ENCODE results near the gene PRDM9. TPM values are rescaled to one million over a fixed set of nuclear protein-coding genes. Genes with fewer than 3 reads are reported as not detected.
"Not testable (repeated sequence)": the region's sequence is repeated elsewhere in the genome, so short reads cannot be mapped to it uniquely, and the experiment has no call there.

Gene PRDM9
- total and polyA plus RNA-seq, 12 donors: not detected

DNA sequence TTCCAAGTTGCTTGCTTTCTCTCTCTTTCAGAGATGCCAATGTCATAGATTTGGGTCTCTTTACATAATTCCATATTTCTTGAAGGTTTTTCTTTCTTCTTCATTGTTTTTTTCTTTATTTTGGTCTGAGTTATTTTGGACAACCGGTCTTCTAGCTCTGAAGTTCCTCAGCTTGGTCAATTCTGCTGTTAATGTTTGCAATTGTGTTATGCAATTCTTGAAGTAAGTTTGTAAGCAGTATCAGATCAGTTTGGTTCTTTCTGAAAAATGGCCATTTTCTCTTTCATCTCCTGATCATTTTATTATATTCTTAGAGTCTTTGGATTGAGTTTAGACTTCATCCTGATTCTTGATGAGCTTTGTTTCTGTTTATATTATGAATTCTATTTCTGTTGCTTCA lies 16.4 kb upstream of the PRDM9 start:
- intact Hi-C loops (cut with DNase I): no loop called here
- Histone ChIP-seq H3K4me3 (no peak overlapping the region), H3K4me1 (replicated peaks in 1 of 2) (no peaks in the 10 kb centered on the region), H3K36me3 (replicated peaks in 1 of 2) (no peaks in the 10 kb centered on the region), H3K9me3 (replicated peaks in 1 of 3) (no peaks in the 10 kb centered on the region), H3K27ac (no peak overlapping the region), H3K27me3 (no peaks in the 10 kb centered on the region)
- DNase-seq: no peak
- 30 to 50% (median 37%) methylated on average over 1 of the region's 1 CpG for WGBS, 4 donors
- no peak for TF ChIP-seq POLR2A (IDR thresholded peaks at IDR 0.05)
- TF ChIP-seq, protein P1, sequence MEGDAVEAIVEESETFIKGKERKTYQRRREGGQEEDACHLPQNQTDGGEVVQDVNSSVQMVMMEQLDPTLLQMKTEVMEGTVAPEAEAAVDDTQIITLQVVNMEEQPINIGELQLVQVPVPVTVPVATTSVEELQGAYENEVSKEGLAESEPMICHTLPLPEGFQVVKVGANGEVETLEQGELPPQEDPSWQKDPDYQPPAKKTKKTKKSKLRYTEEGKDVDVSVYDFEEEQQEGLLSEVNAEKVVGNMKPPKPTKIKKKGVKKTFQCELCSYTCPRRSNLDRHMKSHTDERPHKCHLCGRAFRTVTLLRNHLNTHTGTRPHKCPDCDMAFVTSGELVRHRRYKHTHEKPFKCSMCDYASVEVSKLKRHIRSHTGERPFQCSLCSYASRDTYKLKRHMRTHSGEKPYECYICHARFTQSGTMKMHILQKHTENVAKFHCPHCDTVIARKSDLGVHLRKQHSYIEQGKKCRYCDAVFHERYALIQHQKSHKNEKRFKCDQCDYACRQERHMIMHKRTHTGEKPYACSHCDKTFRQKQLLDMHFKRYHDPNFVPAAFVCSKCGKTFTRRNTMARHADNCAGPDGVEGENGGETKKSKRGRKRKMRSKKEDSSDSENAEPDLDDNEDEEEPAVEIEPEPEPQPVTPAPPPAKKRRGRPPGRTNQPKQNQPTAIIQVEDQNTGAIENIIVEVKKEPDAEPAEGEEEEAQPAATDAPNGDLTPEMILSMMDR (IDR thresholded peaks at IDR 0.05): no peak

DNA sequence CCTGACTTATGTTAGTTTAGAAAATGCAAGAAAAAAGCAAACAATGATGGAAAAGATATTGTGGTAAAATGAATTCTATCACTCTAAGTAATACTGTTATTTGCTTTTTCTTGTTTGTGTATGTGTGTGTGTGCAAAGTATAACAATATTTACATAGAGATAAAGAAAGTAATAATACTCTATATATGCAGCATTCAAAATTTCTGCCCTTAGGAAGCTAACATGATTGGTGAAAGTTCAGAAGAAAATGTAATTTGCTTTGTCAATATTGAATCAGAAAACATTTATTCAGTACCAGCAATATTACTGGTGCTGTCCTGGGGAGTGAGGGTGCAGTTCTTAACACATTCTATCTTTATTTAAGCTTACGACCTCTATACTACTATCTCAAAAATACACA lies 12.9 kb upstream of the PRDM9 start:
- Histone ChIP-seq H3K9me3 (replicated peaks in 1 of 3) (no peaks in the 10 kb centered on the region), H3K27ac (no peak overlapping the region), H3K36me3 (replicated peaks in 1 of 2) (no peaks in the 10 kb centered on the region), H3K27me3 (no peaks in the 10 kb centered on the region), H3K4me3 (no peak overlapping the region), H3K4me1 (replicated peaks in 1 of 2) (no peaks in the 10 kb centered on the region)
- intact Hi-C loops (cut with DNase I): no loop called here
- DNase-seq: no peak
- TF ChIP-seq POLR2A (IDR thresholded peaks at IDR 0.05): no peak
- TF ChIP-seq, protein P1 (IDR thresholded peaks at IDR 0.05): no peak
- 50 to 61% (median 54%) methylated on average over 1 of the region's 1 CpG for WGBS, 4 donors

DNA sequence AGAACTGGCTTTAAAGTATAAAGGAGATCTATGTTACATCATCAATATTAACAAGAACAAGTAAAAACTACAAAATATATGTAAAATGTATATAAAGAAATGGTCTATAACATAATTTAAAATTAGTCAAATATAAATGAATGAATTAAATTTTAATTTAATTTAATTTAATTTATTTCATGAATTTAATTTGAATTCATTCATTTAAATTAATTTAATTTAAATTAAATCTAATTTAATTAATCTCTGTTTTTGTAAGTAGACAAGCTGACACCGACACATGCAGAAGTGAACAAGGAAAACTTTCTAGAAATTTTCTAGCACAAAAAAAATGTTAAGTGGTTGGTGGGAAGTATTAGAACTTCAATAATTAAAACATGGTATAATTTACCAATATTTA lies 10.8 kb upstream of the PRDM9 start:
- H3K9me3 ChIP-seq (replicated peaks in 1 of 3): no peaks in the 10 kb centered on the region
- H3K4me3 ChIP-seq: no peak overlapping the region
- no peak for DNase-seq
- no peaks in the 10 kb centered on the region for H3K27me3 ChIP-seq
- H3K36me3 ChIP-seq (replicated peaks in 1 of 2): no peaks in the 10 kb centered on the region
- H3K27ac ChIP-seq: no peak overlapping the region
- intact Hi-C loops (cut with DNase I): no loop called here
- H3K4me1 ChIP-seq (replicated peaks in 1 of 2): no peaks in the 10 kb centered on the region
- no peak for TF ChIP-seq POLR2A (IDR thresholded peaks at IDR 0.05)
- TF ChIP-seq, protein P1 (IDR thresholded peaks at IDR 0.05): no peak
- 79 to 89% (median 87%) methylated on average over 1 of the region's 1 CpG for WGBS, 4 donors

DNA sequence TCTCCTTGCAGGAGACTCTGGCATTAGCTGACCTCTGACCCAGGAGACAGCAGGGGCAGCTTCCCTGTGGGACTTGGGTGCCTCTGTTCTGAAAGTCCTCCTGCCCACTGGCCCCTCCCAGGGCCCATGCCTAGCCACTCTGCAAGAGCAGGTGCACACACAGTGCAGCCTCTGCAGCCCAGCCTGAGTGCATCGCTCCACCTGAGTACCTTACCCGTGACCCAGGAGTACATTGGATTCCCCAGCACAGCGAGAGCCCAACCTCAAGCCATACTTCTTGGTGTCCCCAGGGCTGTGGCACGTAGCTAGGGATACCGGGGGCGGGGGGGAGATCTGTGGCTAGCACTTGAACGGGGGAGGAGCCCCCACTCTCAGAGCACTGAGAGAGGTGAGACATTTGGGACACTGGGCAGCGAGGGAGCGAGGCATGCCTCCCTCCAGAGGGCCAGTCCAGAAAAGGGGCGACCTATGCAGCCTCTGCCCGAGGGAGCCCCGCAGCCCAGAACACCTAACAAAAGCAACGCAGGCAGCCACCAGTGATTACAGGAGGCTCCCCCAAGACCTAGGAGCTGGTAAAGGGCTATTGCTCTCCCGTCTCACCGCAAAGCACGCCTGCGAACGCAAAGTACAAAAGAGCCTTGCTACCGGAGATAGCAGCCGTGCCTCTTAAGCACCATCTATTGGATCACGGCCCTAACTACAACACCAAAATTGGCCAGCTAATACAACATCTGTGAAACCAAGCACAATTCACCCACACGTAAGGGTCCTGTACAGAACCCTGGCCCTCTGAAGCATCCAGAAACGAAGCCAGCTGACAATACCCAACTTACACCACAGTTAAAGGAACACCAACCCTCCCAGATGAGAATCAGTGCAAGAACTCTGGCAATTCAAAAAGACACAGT lies 826 bp upstream of the PRDM9 start:
- WGBS, 4 donors: 67 to 81% (median 74%) methylated on average over 16 to 23 of the region's 23 CpGs
- intact Hi-C loops (cut with DNase I): no loop called here
- Histone ChIP-seq H3K4me1 (replicated peaks in 1 of 2) (no peaks in the 10 kb centered on the region), H3K27ac (no peak overlapping the region), H3K4me3 (no peak overlapping the region), H3K36me3 (replicated peaks in 1 of 2) (no peaks in the 10 kb centered on the region), H3K9me3 (replicated peaks in 1 of 3) (no peaks in the 10 kb centered on the region), H3K27me3 (no peaks in the 10 kb centered on the region)
- TF ChIP-seq, protein P1 (IDR thresholded peaks at IDR 0.05): no peak
- no peak for TF ChIP-seq POLR2A (IDR thresholded peaks at IDR 0.05)
- peak in 1 of 7 donors; percentile 2 for DNase-seq

DNA sequence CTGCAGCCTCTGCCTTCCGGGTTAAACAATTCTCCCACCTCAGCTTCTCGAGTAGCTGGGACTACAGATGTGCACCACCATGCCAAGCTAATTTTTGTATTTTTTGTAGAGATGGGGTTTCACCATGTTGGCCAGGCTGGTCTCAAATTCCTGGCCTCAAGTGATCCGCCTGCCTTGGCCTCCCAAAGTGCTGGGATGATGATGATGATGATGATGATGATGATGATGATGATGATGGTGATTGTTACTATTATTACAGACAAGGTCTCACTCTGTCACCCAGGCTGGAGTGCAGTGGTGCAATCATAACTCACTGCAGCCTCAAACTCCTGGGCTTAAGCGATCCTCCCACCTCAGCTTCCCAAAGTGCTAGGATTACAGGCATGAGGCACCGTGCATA lies 3.0 kb downstream of the PRDM9 start:
- H3K27me3 ChIP-seq; H3K9me3 ChIP-seq (replicated peaks in 1 of 3); H3K4me1 ChIP-seq (replicated peaks in 1 of 2); intact Hi-C loops (cut with DNase I); H3K36me3 ChIP-seq (replicated peaks in 1 of 2); DNase-seq; H3K27ac ChIP-seq; H3K4me3 ChIP-seq: not testable (repeated sequence)
- WGBS, 4 donors: 85 to 93% (median 87%) methylated on average over 4 to 5 of the region's 5 CpGs

Measured in adrenal gland (tissue), 12 donors.